ENCODE results near the gene VCAM1.

DNA sequence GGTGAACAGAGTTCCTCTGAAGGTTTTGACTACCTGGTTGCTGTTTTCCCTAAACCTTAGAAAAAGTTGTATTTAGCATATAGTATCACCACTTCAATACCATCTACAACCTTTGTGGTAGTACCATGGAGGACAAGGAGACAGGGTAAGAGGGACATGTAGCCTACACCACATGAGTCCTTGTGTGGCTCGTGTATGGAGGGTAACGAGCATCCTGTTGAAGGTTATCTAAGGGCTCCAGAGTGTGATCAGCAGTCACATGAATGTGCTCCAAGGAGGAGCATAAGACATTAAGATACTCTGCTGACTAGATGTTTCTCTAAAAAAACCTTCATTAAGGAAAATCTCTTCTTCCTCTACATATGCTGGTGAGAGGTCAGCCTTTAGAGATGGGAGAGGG, 67.3 kb downstream of the VCAM1 start:
- TF ChIP-seq CTCF (IDR thresholded peaks at IDR 0.05) = no peak
- no peak for TF ChIP-seq EZH2phosphoT487 (IDR thresholded peaks at IDR 0.05)
